Kidney (tissue), 14 donors: ENCODE results near the gene NIPAL4. TPM values are rescaled to one million over a fixed set of nuclear protein-coding genes. Genes with fewer than 3 reads are reported as not detected.
A peak's percentile ranks its signal among the peaks of the same experiment; 100 is the strongest.

Experiments
- DNase-seq, 5 donors: peaks; one replicate each; pipeline ENCODE4 v3.0.0-alpha.2; 2013 to 2020
- FAIRE-seq: peaks from 2 replicates; lab custom pipeline; 2012; peaks lifted over from hg19 to GRCh38; lab: Jason Lieb, UNC
- H3K27ac ChIP-seq, 2 donors: one replicate each; pipeline ENCODE4 v1.7.0; 2013; ENCODE audit warnings: low read depth in 2 of 2, low read length in 2 of 2, inconsistent platforms in 1 of 2
- H3K27me3 ChIP-seq: one replicate; pipeline ENCODE4 v1.7.1; 2013; ENCODE audit warnings: low read length, inconsistent platforms; ENCODE audit not compliant: control insufficient read depth, insufficient read depth
- H3K36me3 ChIP-seq, 3 donors: one replicate each; pipeline versions ENCODE4 v1.7.0 to v1.7.1; 2013; ENCODE audit warnings: low read length in 3 of 3, control low read depth in 1 of 3, inconsistent platforms in 1 of 3; ENCODE audit not compliant: insufficient read depth in 3 of 3, control insufficient read depth in 2 of 3
- H3K4me1 ChIP-seq, 3 donors: one replicate each; pipeline versions ENCODE4 v1.7.0 to v1.7.1; 2013; ENCODE audit warnings: low read length in 3 of 3, inconsistent platforms in 1 of 3, low read depth in 1 of 3; ENCODE audit not compliant: control insufficient read depth in 2 of 3, insufficient read depth in 2 of 3
- H3K4me3 ChIP-seq, 3 donors: one replicate each; pipeline versions ENCODE4 v1.7.0 to v1.8.1; 2013; ENCODE audit warnings: low read length in 3 of 3, control low read depth in 1 of 3, inconsistent platforms in 1 of 3
- H3K9ac ChIP-seq, 3 donors: one replicate each; pipeline versions ENCODE4 v1.7.0 to v1.7.1; 2013; ENCODE audit warnings: low read length in 3 of 3, control low read depth in 1 of 3, inconsistent platforms in 1 of 3
- H3K9me3 ChIP-seq, 3 donors: one replicate each; pipeline versions ENCODE4 v1.7.0 to v1.7.1; 2013; ENCODE audit warnings: low read length in 3 of 3, control low read depth in 1 of 3, inconsistent platforms in 1 of 3; ENCODE audit not compliant: control insufficient read depth in 2 of 3, insufficient read depth in 1 of 3
- intact Hi-C: fragments of 100-400 bp; cut with DNase I; formaldehyde crosslinking; loops from one replicate; pipeline ENCODE4 v1.11.1; 2022
- polyA plus RNA-seq: library from polyadenylated mRNA; stranded (reverse); fragments of 350-450 nt; fragmentation: Illumina TruSeq; extraction: RNeasy Lipid Tissue Mini Kit (QIAGEN cat#74804); gene quantifications from one replicate; pipeline ENCODE4 v1.2.3, GENCODE V29; 2014; ENCODE audit warnings: low read depth, low replicate concordance; ENCODE audit not compliant: insufficient read depth
- total RNA-seq: library from RNA; stranded (reverse); fragmentation: NEBNext Ultra II Directional; extraction: Animal tissue kit (Norgen Biotek cat#: 25700); gene quantifications from one replicate; pipeline ENCODE4 v1.2.1, GENCODE V29; 2021
- TF ChIP-seq, protein P1 (sequence below): IDR thresholded peaks from 3 replicates; pipeline ENCODE4 v1.5.1; 2012; ENCODE audit warnings: mild to moderate bottlenecking, moderate library complexity, borderline replicate concordance; ENCODE audit not compliant: insufficient read depth; ENCODE audit errors: extremely low read depth
- donor health status: control.
- donor health status: control.
- donor health status: control.
- donor health status: control.
- donor health status: control.
- donor health status: DM: yes; HTN: yes; CAD: no.
- donor health status: Normal renal cell carcinoma (clear cell type).

NIPAL4 gene
- total and polyA plus RNA-seq, 2 donors from 2014 or later, result not detected

DNA sequence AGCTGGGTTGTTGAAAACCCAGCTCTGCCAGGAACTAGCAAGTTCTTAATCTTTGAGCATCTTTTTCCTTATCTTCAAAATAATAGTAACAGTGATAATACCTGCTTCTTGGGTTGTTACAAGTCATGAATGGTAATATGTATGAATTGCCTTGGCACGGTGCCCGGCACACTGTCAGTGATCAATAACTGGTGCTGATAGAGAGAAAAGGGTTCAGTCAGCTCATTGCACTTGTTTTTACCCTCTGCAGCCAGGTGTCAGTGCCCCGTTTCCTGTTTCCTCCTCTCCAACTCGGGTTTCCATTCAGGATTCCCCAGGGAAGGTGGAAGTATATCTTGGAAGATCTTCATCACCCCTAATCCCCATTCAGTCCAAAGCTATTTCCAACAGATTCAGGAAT, 15.8 kb upstream of the NIPAL4 start:
- FAIRE-seq, result no peak

DNA sequence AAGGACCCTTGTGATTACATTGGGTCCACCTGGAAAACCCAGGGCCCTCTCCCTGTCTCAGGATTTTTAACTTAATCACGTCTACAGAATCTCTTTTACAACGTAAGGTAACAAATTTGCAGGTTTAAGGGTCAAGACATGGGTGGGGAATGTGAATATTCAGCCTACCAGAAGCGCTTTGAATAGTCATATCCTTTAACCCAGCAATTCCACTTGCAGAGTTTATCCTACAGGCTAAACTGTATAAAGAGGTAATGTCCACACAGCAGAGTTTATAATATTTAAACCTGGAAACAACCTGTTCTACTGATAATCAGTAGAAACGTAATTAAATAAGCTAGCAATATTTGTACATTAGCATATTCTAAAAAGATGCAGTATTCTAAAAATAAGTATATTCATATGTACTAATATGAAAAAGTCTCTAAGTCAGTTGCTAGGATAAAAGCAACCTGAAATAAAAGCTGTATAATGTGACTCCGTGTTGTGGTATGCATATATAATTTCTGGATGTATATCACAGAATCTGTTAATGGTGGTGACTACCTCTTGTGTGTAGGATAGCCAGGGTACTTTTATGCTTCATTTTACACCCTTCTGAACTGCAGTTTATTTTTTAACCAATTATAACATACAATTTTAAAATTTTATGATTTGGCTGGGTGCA, 14.1 kb upstream of the NIPAL4 start:
- TF ChIP-seq, protein P1, sequence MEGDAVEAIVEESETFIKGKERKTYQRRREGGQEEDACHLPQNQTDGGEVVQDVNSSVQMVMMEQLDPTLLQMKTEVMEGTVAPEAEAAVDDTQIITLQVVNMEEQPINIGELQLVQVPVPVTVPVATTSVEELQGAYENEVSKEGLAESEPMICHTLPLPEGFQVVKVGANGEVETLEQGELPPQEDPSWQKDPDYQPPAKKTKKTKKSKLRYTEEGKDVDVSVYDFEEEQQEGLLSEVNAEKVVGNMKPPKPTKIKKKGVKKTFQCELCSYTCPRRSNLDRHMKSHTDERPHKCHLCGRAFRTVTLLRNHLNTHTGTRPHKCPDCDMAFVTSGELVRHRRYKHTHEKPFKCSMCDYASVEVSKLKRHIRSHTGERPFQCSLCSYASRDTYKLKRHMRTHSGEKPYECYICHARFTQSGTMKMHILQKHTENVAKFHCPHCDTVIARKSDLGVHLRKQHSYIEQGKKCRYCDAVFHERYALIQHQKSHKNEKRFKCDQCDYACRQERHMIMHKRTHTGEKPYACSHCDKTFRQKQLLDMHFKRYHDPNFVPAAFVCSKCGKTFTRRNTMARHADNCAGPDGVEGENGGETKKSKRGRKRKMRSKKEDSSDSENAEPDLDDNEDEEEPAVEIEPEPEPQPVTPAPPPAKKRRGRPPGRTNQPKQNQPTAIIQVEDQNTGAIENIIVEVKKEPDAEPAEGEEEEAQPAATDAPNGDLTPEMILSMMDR, result no peak
- Histone ChIP-seq H3K9ac (no peak overlapping the region), H3K9me3 (no peaks in the 10 kb centered on the region), H3K27me3 (no peaks in the 10 kb centered on the region), H3K36me3 (no peaks in the 10 kb centered on the region), H3K4me3 (no peak overlapping the region), H3K27ac (no peak overlapping the region), H3K4me1 (no peaks in the 10 kb centered on the region)
- intact Hi-C loops, result no loop called here
- DNase-seq, result no peak
- no peak for FAIRE-seq

More for the DNA sequence above, 15.8 kb upstream of the NIPAL4 start:
- intact Hi-C loops, result no loop called here
- H3K27me3 ChIP-seq, result no peaks in the 10 kb centered on the region
- no peak overlapping the region for H3K9ac ChIP-seq
- no peaks in the 10 kb centered on the region for H3K4me1 ChIP-seq
- no peaks in the 10 kb centered on the region for H3K36me3 ChIP-seq
- TF ChIP-seq, protein P1, result no peak
- no peak overlapping the region for H3K4me3 ChIP-seq
- DNase-seq, result no peak
- H3K9me3 ChIP-seq, result no peaks in the 10 kb centered on the region
- no peak overlapping the region for H3K27ac ChIP-seq

DNA sequence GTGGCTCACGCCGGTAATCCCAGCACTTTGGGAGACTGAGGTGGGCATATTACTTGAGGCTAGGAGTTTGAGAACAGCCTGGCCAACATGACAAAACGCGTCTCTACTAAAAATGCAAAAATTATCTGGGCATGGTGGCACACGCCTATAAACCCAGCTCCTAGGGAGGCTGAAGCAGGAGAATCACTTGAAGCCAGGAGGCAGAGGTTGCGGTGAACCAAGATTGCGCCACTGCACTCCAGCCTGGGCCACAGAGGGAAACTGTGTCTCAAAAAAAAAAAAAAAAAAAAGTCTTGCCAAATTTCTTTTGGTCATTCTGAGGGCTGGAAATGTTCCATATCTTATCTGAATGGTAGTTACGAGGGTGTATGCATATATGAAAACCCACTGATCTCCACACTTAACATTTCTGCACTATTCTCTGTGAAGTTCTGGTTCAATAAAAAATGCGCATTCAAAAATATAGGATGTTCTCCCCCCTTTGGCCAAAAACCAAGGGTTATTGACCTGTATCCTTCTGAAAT, 13.5 kb upstream of the NIPAL4 start:
- TF ChIP-seq, protein P1, result no peak
- Histone ChIP-seq H3K9ac (no peak overlapping the region), H3K27me3 (no peaks in the 10 kb centered on the region), H3K4me3 (no peak overlapping the region), H3K27ac (peak overlapping the region in 1 of 2 donors; percentile 24), H3K9me3 (no peaks in the 10 kb centered on the region), H3K36me3 (no peaks in the 10 kb centered on the region), H3K4me1 (no peaks in the 10 kb centered on the region)
- intact Hi-C loops, result no loop called here
- no peak for DNase-seq
- no peak for FAIRE-seq
